Body of pancreas (tissue), 4 donors: ENCODE measurements around the gene MYLK4.

Experiments used
- CTCF ChIP-seq, 7 experiments: fragments of 450-650 bp in 4 of 7; fragments of 200-600 bp in 3 of 7; sonication (generic) in 3 of 7; IDR thresholded peaks; one replicate each; pipeline ENCODE4 v1.5.1; 2016 to 2019; ENCODE audit warnings: antibody characterized with exemption in 7 of 7
- POLR2A ChIP-seq, 3 donors: fragments of 450-650 bp; IDR thresholded peaks; one replicate each; pipeline ENCODE4 v1.6.1; 2016; ENCODE audit warnings: antibody characterized with exemption in 3 of 3, mild to moderate bottlenecking in 2 of 3

GRCh38 chr6:2737885-2738284 is 12.8 kb downstream of the MYLK4 start:
- TF ChIP-seq POLR2A (IDR thresholded peaks at IDR 0.05) (no peak), CTCF (IDR thresholded peaks at IDR 0.05) (no peak)
